ENCODE measurements around the gene ARMC10. TPM values are rescaled to one million over a fixed set of nuclear protein-coding genes. Genes with fewer than 3 reads are reported as not detected.
"Not testable (repeated sequence)": the region's sequence is repeated elsewhere in the genome, so short reads cannot be mapped to it uniquely, and the experiment has no call there.

Gene ARMC10
- total RNA-seq, 1 donor from 2014 or later = 22.6 TPM

DNA sequence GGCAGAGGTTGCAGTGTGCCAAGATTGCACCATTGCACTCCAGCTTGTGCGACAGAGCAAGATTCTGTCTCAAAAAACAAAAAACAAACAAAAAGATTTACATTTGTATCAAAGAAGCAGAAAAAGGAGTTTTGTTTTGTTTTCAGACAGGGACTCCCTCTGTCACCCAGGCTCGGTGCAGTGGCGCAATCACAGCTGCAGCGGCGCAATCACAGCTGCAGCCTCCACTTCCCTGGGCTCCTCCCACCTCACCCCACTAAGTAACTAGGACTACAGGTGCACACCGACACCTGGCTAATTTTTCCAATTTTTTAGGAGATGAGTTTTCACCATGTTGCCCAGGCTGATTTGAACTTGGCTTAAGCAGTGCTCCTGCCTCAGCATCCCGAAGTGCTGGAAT is 1.8 kb downstream of the ARMC10 start:
- Histone ChIP-seq H3K27me3 (ENCODE audit: low read depth) (no peaks in the 10 kb centered on the region), H3K36me3 (peaks cover 5% of the 10 kb centered on the region), H3K9me3 (replicated peaks) (no peaks in the 10 kb centered on the region), H3K27ac (replicated peaks) (no peak overlapping the region), H3K4me3 (no peak overlapping the region), H3K4me1 (peaks cover 32% of the 10 kb centered on the region)
- no peak for DNase-seq
- intact Hi-C loops (cut with micrococcal nuclease) = no loop called here
- TF ChIP-seq, protein P1, sequence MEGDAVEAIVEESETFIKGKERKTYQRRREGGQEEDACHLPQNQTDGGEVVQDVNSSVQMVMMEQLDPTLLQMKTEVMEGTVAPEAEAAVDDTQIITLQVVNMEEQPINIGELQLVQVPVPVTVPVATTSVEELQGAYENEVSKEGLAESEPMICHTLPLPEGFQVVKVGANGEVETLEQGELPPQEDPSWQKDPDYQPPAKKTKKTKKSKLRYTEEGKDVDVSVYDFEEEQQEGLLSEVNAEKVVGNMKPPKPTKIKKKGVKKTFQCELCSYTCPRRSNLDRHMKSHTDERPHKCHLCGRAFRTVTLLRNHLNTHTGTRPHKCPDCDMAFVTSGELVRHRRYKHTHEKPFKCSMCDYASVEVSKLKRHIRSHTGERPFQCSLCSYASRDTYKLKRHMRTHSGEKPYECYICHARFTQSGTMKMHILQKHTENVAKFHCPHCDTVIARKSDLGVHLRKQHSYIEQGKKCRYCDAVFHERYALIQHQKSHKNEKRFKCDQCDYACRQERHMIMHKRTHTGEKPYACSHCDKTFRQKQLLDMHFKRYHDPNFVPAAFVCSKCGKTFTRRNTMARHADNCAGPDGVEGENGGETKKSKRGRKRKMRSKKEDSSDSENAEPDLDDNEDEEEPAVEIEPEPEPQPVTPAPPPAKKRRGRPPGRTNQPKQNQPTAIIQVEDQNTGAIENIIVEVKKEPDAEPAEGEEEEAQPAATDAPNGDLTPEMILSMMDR (IDR thresholded peaks at IDR 0.05; ENCODE audit: borderline replicate concordance) = no peak

DNA sequence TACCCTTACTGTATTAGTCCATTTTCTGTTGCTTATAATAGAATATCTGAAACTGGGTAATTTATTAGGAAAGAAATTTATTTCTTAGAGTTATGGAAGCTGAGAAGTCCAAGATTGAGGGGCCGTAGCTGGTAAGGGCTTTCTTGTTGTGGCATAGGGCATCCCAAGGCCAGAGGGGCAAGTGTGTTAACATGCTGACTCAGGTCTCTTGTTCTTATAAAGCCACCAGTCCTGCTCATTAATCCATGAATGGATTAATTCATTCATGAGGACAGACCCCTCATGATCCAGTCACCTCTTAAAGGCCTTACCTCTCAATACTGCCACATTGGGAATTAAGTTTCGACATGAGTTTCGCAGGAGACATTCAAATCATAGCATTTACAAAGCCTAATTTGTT is 2.4 kb downstream of the ARMC10 start:
- DNase-seq = no peak
- Histone ChIP-seq H3K4me3 (no peak overlapping the region), H3K36me3 (peaks cover 5% of the 10 kb centered on the region), H3K27ac (replicated peaks) (no peak overlapping the region), H3K27me3 (ENCODE audit: low read depth) (no peaks in the 10 kb centered on the region), H3K9me3 (replicated peaks) (no peaks in the 10 kb centered on the region), H3K4me1 (peaks cover 32% of the 10 kb centered on the region)
- intact Hi-C loops (cut with micrococcal nuclease) = no loop called here
- TF ChIP-seq, protein P1 (IDR thresholded peaks at IDR 0.05; ENCODE audit: borderline replicate concordance) = no peak

DNA sequence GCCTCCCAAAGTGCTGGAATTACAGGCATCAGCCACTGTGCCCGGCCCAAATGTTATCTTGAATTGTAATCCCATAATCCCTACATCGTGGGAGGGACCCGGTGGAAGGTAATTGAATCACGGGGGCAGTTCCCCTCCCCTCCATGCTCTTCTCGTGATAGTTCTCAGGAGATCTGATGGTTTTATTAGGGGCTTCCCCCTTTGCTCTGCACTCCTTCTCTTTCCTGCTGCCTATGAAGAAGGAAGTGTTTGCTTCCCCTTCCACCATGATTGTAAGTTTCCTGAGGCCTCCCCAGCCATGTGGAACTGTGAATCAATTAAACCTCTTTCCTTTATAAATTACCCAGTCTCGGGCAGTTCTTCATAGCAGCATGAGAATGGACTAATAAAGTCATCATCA is 3.3 kb downstream of the ARMC10 start:
- intact Hi-C loops (cut with micrococcal nuclease) = not testable (repeated sequence)

DNA sequence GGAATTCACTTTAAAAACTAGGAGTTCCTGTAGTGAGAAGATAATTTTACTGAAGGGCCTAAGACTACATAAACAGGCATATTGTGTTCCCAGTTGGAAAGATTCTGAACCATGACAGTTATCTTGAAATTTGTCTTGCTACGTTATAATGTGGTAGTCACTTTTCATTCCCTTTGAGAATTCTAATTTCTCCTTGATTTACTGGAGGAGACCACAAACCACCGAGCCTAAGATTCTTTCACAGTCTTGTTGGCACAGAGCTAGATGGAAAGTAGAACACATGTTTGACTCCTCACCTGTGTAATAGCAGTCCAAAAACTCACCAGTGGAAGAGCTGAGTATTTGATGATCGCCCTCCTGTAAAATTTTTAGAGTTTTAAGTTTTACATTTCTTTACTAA is 4.9 kb downstream of the ARMC10 start:
- Histone ChIP-seq H3K9me3 (replicated peaks) (no peaks in the 10 kb centered on the region), H3K27me3 (ENCODE audit: low read depth) (no peaks in the 10 kb centered on the region), H3K36me3 (peaks cover 22% of the 10 kb centered on the region), H3K4me3 (no peak overlapping the region), H3K4me1 (peaks cover 18% of the 10 kb centered on the region), H3K27ac (replicated peaks) (no peak overlapping the region)
- no peak for DNase-seq
- intact Hi-C loops (cut with micrococcal nuclease) = no loop called here
- TF ChIP-seq, protein P1 (IDR thresholded peaks at IDR 0.05; ENCODE audit: borderline replicate concordance) = no peak

More for the DNA sequence above, 3.3 kb downstream of the ARMC10 start:
- H3K9me3 ChIP-seq (replicated peaks); H3K27ac ChIP-seq (replicated peaks); DNase-seq; H3K36me3 ChIP-seq; H3K4me3 ChIP-seq; H3K27me3 ChIP-seq (ENCODE audit: low read depth): not testable (repeated sequence)
- peaks cover 32% of the 10 kb centered on the region for H3K4me1 ChIP-seq

DNA sequence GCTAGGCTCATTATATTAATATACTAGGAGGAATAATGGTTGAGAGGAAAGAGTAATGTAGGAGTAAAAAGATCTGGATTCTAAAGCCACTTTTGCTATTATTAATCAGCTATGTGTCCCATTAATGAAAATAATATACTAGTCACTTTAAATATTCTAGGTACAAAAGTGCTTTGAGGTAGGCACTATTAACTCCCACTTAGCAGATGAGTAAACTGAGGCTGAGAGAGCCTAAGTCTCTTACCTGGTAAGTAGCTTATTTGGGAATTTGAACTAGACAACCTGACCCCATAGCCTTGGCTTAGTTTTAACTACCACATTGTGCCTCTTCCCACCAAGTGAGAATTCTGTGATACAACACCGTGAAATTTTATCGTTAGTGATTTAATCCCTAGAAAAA is 6.0 kb downstream of the ARMC10 start:
- no peak overlapping the region for H3K27ac ChIP-seq (replicated peaks)
- DNase-seq = no peak
- H3K36me3 ChIP-seq = peaks cover 32% of the 10 kb centered on the region
- H3K4me3 ChIP-seq = no peak overlapping the region
- TF ChIP-seq, protein P1 (IDR thresholded peaks at IDR 0.05; ENCODE audit: borderline replicate concordance) = no peak
- H3K9me3 ChIP-seq (replicated peaks) = no peaks in the 10 kb centered on the region
- H3K4me1 ChIP-seq = peaks cover 10% of the 10 kb centered on the region
- H3K27me3 ChIP-seq (ENCODE audit: low read depth) = no peaks in the 10 kb centered on the region
- intact Hi-C loops (cut with micrococcal nuclease) = no loop called here

DNA sequence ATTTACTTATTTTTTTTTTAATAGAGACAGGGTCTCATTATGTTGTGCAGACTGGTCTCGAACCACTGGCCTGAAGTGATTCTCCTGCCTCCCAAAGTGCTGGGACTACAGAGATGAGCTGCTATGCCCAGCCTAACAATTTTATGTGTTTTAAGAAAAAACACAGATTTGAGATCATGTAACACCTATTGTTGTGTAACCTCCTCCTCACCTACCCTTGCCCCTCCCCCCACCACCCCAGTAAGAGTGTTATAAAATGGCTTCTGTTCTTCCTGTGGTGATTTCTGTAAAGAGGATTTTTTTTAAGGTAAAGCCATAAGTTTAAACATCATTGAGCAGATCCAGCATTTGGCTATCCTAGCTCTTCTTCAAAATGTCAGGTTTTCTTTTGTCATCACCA is 7.6 kb downstream of the ARMC10 start:
- H3K36me3 ChIP-seq = peaks cover 45% of the 10 kb centered on the region
- no peak overlapping the region for H3K4me3 ChIP-seq
- TF ChIP-seq, protein P1 (IDR thresholded peaks at IDR 0.05; ENCODE audit: borderline replicate concordance) = no peak
- no peak overlapping the region for H3K27ac ChIP-seq (replicated peaks)
- H3K9me3 ChIP-seq (replicated peaks) = no peaks in the 10 kb centered on the region
- intact Hi-C loops (cut with micrococcal nuclease) = no loop called here
- H3K4me1 ChIP-seq = no peaks in the 10 kb centered on the region
- no peaks in the 10 kb centered on the region for H3K27me3 ChIP-seq (ENCODE audit: low read depth)
- no peak for DNase-seq

All from left ventricle myocardium inferior (tissue), 1 donor.